ENCODE data around the gene FAM13B.

DNA sequence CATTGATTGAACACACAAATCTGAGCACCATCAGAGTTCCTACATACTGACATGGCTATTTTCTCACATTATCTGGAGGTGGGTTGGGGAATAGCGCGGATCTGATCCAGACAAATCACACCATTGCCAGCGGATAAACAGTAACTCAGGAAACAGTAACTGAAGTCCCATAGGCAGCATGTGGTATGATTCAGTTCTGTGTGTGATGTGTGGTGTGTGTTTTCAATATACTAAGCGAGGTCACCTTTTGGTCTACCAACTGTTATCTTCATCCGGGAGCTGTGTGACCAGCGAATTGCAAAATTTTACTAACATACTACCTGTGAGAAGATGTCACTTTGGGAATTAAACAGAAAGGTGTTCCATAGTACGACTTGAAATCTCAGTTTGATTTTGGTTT is 93.5 kb downstream of the FAM13B start:
- TF ChIP-seq, protein P1, sequence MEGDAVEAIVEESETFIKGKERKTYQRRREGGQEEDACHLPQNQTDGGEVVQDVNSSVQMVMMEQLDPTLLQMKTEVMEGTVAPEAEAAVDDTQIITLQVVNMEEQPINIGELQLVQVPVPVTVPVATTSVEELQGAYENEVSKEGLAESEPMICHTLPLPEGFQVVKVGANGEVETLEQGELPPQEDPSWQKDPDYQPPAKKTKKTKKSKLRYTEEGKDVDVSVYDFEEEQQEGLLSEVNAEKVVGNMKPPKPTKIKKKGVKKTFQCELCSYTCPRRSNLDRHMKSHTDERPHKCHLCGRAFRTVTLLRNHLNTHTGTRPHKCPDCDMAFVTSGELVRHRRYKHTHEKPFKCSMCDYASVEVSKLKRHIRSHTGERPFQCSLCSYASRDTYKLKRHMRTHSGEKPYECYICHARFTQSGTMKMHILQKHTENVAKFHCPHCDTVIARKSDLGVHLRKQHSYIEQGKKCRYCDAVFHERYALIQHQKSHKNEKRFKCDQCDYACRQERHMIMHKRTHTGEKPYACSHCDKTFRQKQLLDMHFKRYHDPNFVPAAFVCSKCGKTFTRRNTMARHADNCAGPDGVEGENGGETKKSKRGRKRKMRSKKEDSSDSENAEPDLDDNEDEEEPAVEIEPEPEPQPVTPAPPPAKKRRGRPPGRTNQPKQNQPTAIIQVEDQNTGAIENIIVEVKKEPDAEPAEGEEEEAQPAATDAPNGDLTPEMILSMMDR (IDR thresholded peaks at IDR 0.05; ENCODE audit: low read length): no peak
- no peak for TF ChIP-seq EZH2 (IDR thresholded peaks at IDR 0.05; ENCODE audit: borderline replicate concordance, low read length)

Data from OCI-LY1 (cell line).